HG03108 (cell line): ENCODE data around the gene GFER.
"Not testable (repeated sequence)": the region's sequence is repeated elsewhere in the genome, so short reads cannot be mapped to it uniquely, and the experiment has no call there.

Experiments used
- ATAC-seq: cut with Tn5 transposase; IDR thresholded peaks from one replicate; pipeline ENCODE4 v1.9.1; 2021; ENCODE audit warnings: moderate library complexity; ENCODE audit not compliant: unreplicated experiment

The GFER gene

GRCh38 chr16:2004795-2005517 lies 21.0 kb downstream of the GFER start:
- no peak for ATAC-seq

GRCh38 chr16:2005646-2006045 lies 21.7 kb downstream of the GFER start:
- ATAC-seq = no peak

- ATAC-seq = no peak
Observed at GRCh38 chr16:2006317-2006716, 22.3 kb downstream of the GFER start.

- no peak for ATAC-seq
Observed at GRCh38 chr16:2007081-2007836, 23.3 kb downstream of the GFER start.

- ATAC-seq = no peak
Observed at GRCh38 chr16:2008009-2008526, 24.1 kb downstream of the GFER start.

- peak; percentile 6 for ATAC-seq
Observed at GRCh38 chr16:2008631-2009163, 24.7 kb downstream of the GFER start.

- peak; percentile 25 for ATAC-seq
Observed at GRCh38 chr16:2009164-2009711, 25.2 kb downstream of the GFER start.

- peak; percentile 69 for ATAC-seq
Observed at GRCh38 chr16:2009791-2010510, 26.0 kb downstream of the GFER start, which contains the start of gene ZNF598. ZNF598 (minus strand) TSS chr16:2009821.

GRCh38 chr16:2011726-2012125 lies 27.7 kb downstream of the GFER start:
- not testable (repeated sequence) for ATAC-seq

GRCh38 chr16:2013527-2013926 lies 29.5 kb downstream of the GFER start:
- no peak for ATAC-seq

- no peak for ATAC-seq
Observed at GRCh38 chr16:2015117-2015946, 31.3 kb downstream of the GFER start.

- no peak for ATAC-seq
Observed at GRCh38 chr16:2015947-2016208, 31.9 kb downstream of the GFER start.

GRCh38 chr16:2016407-2016922 lies 32.5 kb downstream of the GFER start:
- no peak for ATAC-seq

GRCh38 chr16:2019518-2019920 lies 35.5 kb downstream of the GFER start, which contains the start of gene NPW:
NPW (plus strand) TSS chr16:2019785.
- ATAC-seq = no peak

- no peak for ATAC-seq
Observed at GRCh38 chr16:2019921-2020831, 36.2 kb downstream of the GFER start.

- ATAC-seq = peak; percentile 16
Observed at GRCh38 chr16:2022723-2023091, 38.7 kb downstream of the GFER start.

- ATAC-seq = peak; percentile 79
Observed at GRCh38 chr16:2023092-2024031, 39.4 kb downstream of the GFER start.

- ATAC-seq = no peak
Observed at GRCh38 chr16:2024032-2024420, 40.0 kb downstream of the GFER start.
